Gastrocnemius medialis (tissue), 4 donors: Measurements from ENCODE around the gene SH3TC1.

Source experiments
- CTCF ChIP-seq, 5 experiments: fragments of 450-650 bp in 3 of 5; fragments of 200-600 bp in 2 of 5; sonication (generic) in 2 of 5; IDR thresholded peaks in 4 of 5; conservative IDR thresholded peaks in 1 of 5; 1 replicate in 4 of 5; 2 replicates in 1 of 5; pipeline ENCODE4 v1.5.1; 2016 to 2019; ENCODE audit warnings: antibody characterized with exemption in 5 of 5, mild to moderate bottlenecking in 3 of 5, moderate library complexity in 3 of 5
- POLR2A ChIP-seq, 2 donors: fragments of 450-650 bp; IDR thresholded peaks; one replicate each; pipeline ENCODE4 v1.6.1; 2017; ENCODE audit warnings: antibody characterized with exemption in 2 of 2, mild to moderate bottlenecking in 2 of 2, moderate library complexity in 2 of 2

DNA sequence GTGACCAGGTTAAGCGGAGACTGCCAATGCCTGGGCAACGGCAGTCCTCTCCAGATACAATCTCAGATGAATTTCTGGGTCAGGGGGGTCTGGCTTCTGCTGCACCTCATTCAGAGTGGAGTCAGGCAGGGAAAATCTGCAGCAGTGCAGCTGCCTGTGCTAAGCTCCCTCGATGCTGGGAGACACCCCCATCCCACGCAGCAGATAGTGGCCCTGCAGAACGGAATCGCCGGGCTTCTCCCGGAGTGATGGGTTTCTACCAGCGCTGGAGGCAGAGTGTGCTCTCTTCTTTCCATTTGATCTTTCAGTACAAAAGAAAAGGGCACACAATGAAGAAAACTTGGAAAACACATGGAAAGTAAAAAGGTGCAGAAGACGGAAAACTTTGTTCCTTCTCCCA lies 45.6 kb upstream of the SH3TC1 start:
- TF ChIP-seq CTCF (IDR thresholded peaks at IDR 0.05 in 4 of 5, conservative IDR thresholded peaks at IDR 0.05 in 1 of 5): no peak
- no peak for TF ChIP-seq POLR2A (IDR thresholded peaks at IDR 0.05)
